GM15510 (cell line): ENCODE measurements around the gene NCOA1.

ENCODE experiments used
- POLR2A ChIP-seq: IDR thresholded peaks from 3 replicates; pipeline ENCODE4 v1.6.1; 2011; ENCODE audit warnings: borderline replicate concordance; ENCODE audit not compliant: insufficient read length; ENCODE audit errors: extremely low read depth

Gene NCOA1

GRCh38 chr2:24617424-24617823, 126.4 kb downstream of the NCOA1 start:
- no peak for TF ChIP-seq POLR2A

DNA sequence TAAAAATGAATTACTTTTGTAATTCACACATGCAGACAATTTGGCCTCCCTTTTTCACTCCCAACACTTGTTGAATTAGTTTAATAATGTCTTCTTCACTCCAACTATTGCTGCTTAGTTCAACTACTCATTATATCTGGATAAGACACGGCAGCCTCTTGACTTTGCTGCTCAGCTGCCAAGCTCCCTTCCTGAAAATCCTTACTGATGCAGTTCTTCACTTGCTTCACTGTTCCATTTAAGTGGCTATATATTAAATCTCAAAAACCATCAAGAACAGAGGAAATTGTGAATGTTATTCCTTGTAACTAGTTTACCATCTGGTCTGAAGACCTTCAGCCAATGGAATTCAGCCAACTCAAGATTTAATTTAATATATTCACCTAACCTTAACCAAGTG, 127.1 kb downstream of the NCOA1 start:
- TF ChIP-seq POLR2A, result no peak

- TF ChIP-seq POLR2A, result no peak
Observed at GRCh38 chr2:24618680-24619079, 127.6 kb downstream of the NCOA1 start.

GRCh38 chr2:24620936-24621335, 129.9 kb downstream of the NCOA1 start:
- TF ChIP-seq POLR2A, result no peak

DNA sequence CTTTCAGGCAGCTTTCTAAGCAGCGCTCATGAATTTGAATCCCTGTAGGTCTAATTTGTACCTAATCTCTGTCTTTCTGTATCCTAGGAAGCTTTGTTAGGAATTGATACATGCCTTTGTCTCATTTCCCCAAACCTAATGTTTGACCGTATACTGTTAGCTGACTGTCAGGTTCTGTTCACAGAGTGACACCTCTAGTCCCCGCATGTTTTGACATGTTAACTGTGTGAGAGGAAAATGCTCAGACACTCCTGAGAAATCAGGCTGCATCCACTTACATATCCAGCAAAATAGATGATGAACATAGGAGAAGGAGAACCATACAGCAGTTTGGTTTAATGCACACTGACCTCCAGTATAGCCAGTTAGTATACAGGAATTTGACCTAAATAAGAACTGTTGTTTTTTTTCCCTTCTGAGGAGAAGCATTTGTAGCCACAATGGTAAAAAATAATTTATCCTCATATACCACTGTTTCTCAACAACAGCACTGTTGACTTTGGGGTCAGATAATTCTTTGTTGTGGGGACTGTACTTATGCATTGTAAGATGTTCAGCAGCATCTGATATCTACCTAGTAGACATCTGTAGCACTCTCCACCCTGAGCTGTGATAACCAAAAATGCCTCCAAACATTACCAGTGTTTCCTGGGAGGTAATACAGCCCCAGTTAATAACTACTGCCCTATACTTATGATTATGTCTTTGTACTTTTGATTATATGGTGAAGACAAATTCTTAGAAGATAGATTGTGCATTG, 130.9 kb downstream of the NCOA1 start:
- TF ChIP-seq POLR2A, result no peak

GRCh38 chr2:24623535-24623934, 132.5 kb downstream of the NCOA1 start:
- TF ChIP-seq POLR2A, result no peak

GRCh38 chr2:24625728-24626127, 134.7 kb downstream of the NCOA1 start:
- no peak for TF ChIP-seq POLR2A

GRCh38 chr2:24626131-24626530, 135.1 kb downstream of the NCOA1 start:
- no peak for TF ChIP-seq POLR2A

- TF ChIP-seq POLR2A, result no peak
Observed at GRCh38 chr2:24628746-24629145, 137.7 kb downstream of the NCOA1 start.

DNA sequence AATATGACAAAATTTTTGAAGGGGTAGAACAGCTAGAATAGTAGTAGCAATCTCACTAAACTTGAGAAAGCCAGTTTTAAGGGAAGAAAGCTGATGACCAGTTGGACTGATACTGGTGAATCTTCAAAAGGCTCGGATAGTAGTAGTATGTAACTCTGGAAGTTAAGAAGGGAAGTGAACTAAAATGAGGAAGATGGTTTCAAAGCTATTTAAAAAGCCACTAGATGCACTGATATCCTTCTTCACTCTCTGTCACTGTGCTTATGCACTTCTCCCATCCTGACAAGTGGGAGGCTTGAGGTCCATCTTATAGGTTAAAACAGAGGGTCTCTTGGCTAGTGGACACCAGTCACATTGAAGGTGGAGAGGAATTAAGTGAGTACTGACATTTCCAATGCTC, 141.1 kb downstream of the NCOA1 start:
- TF ChIP-seq POLR2A, result no peak

DNA sequence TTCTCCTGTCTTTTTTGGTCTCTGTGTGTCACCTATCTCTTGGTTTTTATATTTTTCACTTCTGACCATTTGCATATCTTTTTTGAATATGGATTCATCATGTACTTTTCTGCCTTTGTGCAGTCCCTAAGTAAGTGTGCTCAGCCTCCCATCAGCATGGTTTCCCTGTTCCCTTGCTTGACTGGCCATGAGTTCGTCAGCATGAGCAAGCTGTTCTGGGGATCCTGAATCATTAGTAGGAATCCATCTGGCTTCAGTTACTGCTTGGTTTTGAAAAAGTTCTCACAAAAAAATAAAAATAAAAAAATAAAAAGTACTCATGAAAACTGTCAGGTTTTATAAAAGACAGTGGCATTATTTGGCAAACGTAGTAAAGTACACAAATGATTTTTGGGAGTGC, 144.1 kb downstream of the NCOA1 start:
- no peak for TF ChIP-seq POLR2A

- no peak for TF ChIP-seq POLR2A
Observed at GRCh38 chr2:24638568-24638967, 147.5 kb downstream of the NCOA1 start.

DNA sequence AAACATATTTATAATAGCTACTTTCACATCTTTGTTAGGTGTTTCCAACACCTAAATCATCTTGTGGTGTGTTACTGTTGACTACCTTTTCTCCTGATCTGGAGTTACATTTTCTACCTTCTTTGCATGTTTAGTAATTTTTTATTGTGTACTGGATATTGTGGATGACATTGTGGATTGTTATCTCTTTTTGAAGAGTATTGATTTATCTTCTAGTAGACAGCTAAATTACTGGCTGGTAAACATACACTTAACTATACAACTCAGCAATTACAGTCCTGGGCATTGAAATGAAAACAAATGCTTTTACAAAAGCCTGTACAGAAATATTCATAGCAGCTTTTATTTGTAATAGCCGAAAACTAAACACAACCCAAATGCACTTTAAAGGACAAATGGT, 151.3 kb downstream of the NCOA1 start:
- no peak for TF ChIP-seq POLR2A

GRCh38 chr2:24643051-24643450, 152.0 kb downstream of the NCOA1 start:
- TF ChIP-seq POLR2A, result no peak

GRCh38 chr2:24644032-24644431, 153.0 kb downstream of the NCOA1 start:
- TF ChIP-seq POLR2A, result no peak

DNA sequence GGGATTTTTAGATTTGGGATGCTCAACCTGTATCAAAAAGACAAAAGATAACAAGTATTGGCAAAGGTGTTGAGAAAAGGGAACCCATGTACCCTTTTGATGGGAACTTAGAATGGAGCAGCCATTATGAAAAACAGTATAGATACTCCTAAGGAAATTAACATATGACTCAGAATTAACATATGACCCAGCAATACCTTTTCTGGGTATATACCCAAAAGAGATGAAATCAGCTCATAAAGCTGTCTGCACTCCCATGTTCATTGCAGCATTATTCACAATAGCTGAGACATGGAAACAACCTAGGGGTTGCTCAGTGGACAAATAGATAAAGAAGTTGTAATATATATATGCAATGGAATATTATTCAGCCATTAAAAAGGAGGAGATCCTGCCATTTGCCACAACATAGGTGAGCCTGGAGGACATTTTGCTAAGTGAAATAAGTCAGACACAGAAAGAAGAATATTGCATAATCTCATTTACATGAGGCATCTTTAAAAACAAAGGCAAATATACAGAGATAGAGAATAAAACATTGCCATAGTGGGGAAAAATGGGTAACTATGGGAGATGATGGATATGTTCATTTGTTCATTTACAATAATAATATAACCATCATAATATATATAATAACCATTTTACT, 160.1 kb downstream of the NCOA1 start:
- TF ChIP-seq POLR2A, result no peak
